Esophagus squamous epithelium (tissue), 4 donors: ENCODE measurements around the gene ANO5.

Source experiments
- POLR2A ChIP-seq, 4 donors: fragments of 450-650 bp; IDR thresholded peaks; one replicate each; pipeline ENCODE4 v1.6.1; 2017; ENCODE audit warnings: antibody characterized with exemption in 4 of 4, mild to moderate bottlenecking in 4 of 4, moderate library complexity in 3 of 4
- TF ChIP-seq, protein P1 (sequence below), 6 experiments: fragments of 450-650 bp in 4 of 6; fragments of 200-600 bp in 2 of 6; sonication (generic) in 2 of 6; IDR thresholded peaks; one replicate each; pipeline ENCODE4 v1.5.1; 2016 to 2019; ENCODE audit warnings: antibody characterized with exemption in 6 of 6, mild to moderate bottlenecking in 4 of 6, moderate library complexity in 4 of 6

DNA sequence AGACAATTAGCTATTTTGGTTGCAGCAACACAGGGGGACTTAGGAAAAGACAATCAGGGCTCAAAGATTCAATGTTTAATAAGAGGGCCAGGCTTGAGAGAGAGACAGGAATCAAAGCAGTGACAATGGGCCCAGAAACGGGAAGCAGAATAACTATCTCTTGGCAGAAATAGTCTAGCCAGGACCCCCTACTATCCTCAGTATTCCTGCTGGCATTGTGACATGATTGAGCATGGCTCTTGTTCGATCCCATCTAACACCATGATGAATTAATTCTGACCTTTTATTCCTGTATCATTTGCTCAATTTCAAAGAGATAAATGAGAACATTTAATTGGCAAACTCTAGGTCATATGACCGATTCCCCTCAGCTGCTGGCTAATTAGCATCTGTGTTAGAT lies 12.8 kb upstream of the ANO5 start:
- TF ChIP-seq, protein P1, sequence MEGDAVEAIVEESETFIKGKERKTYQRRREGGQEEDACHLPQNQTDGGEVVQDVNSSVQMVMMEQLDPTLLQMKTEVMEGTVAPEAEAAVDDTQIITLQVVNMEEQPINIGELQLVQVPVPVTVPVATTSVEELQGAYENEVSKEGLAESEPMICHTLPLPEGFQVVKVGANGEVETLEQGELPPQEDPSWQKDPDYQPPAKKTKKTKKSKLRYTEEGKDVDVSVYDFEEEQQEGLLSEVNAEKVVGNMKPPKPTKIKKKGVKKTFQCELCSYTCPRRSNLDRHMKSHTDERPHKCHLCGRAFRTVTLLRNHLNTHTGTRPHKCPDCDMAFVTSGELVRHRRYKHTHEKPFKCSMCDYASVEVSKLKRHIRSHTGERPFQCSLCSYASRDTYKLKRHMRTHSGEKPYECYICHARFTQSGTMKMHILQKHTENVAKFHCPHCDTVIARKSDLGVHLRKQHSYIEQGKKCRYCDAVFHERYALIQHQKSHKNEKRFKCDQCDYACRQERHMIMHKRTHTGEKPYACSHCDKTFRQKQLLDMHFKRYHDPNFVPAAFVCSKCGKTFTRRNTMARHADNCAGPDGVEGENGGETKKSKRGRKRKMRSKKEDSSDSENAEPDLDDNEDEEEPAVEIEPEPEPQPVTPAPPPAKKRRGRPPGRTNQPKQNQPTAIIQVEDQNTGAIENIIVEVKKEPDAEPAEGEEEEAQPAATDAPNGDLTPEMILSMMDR (IDR thresholded peaks at IDR 0.05) = no peak
- no peak for TF ChIP-seq POLR2A (IDR thresholded peaks at IDR 0.05)
